Bronchial epithelial cell (primary cell): ENCODE measurements around the gene ANXA11. TPM values are rescaled to one million over a fixed set of nuclear protein-coding genes. Genes with fewer than 3 reads are reported as not detected.

Source experiments
- DNase-seq: peaks from one replicate; pipeline ENCODE4 v3.0.0-alpha.2; 2010; ENCODE audit warnings: low read depth
- FAIRE-seq: peaks from 2 replicates; lab custom pipeline; 2011; peaks lifted over from hg19 to GRCh38; lab: Jason Lieb, UNC
- H3K27me3 ChIP-seq: 2 replicates; pipeline ENCODE4 v1.5.1; 2011; ENCODE audit warnings: low read length; ENCODE audit not compliant: control insufficient read depth, insufficient read depth
- H3K36me3 ChIP-seq: 2 replicates; pipeline ENCODE4 v1.5.1; 2011; ENCODE audit warnings: low read length; ENCODE audit not compliant: control insufficient read depth, insufficient read depth
- H3K4me3 ChIP-seq: 2 replicates; pipeline ENCODE4 v1.5.1; 2011; ENCODE audit warnings: mild to moderate bottlenecking, low read depth, low read length, control low read depth
- CTCF ChIP-seq: IDR thresholded peaks from 2 replicates; pipeline ENCODE4 v1.5.1; 2011; ENCODE audit warnings: mild to moderate bottlenecking, moderate library complexity, low read length, control low read depth, inconsistent platforms; ENCODE audit not compliant: insufficient read depth, severe bottlenecking
- total RNA-seq: library from RNA; depleted of rRNA; stranded (reverse); fragments of >200 nt; gene quantifications from 2 replicates; pipeline ENCODE4 v1.2.1, GENCODE V29; 2014

Gene ANXA11
- total RNA-seq, 1 donor from 2014 or later: 22.1 TPM

- no peaks in the 10 kb centered on the region for H3K27me3 ChIP-seq
- FAIRE-seq: peak; percentile 89
- H3K4me3 ChIP-seq: no peak overlapping the region
- DNase-seq: no peak
- no peaks in the 10 kb centered on the region for H3K36me3 ChIP-seq
- TF ChIP-seq CTCF: no peak
Measured at GRCh38 chr10:80210259-80210658, 4.9 kb upstream of the ANXA11 start.

- Histone ChIP-seq H3K4me3 (peak overlapping the region; percentile 33), H3K36me3 (no peaks in the 10 kb centered on the region), H3K27me3 (no peaks in the 10 kb centered on the region)
- DNase-seq (no peak), FAIRE-seq (no peak)
- TF ChIP-seq CTCF: no peak
Measured at GRCh38 chr10:80207768-80208370, 2.5 kb upstream of the ANXA11 start.

- H3K27me3 ChIP-seq: no peaks in the 10 kb centered on the region
- no peak for TF ChIP-seq CTCF
- peaks cover 2% of the 10 kb centered on the region for H3K36me3 ChIP-seq
- DNase-seq (no peak), FAIRE-seq (no peak)
- H3K4me3 ChIP-seq: no peak overlapping the region
Measured at GRCh38 chr10:80206277-80206655, 929 bp upstream of the ANXA11 start.

GRCh38 chr10:80204677-80205476 is 460 bp downstream of the ANXA11 start:
- DNase-seq: peak; percentile 34

GRCh38 chr10:80203835-80204676 is 1.3 kb downstream of the ANXA11 start:
- peak overlapping the region; percentile 67 for H3K4me3 ChIP-seq
- peaks cover 4% of the 10 kb centered on the region for H3K36me3 ChIP-seq
- TF ChIP-seq CTCF: no peak
- H3K27me3 ChIP-seq: no peaks in the 10 kb centered on the region
- no peak for FAIRE-seq
- DNase-seq: peak; percentile 60

More at GRCh38 chr10:80204677-80205476, 460 bp downstream of the ANXA11 start:
- H3K36me3 ChIP-seq: peaks cover 4% of the 10 kb centered on the region
- peak overlapping the region; percentile 67 for H3K4me3 ChIP-seq
- TF ChIP-seq CTCF: no peak
- no peak for FAIRE-seq
- no peaks in the 10 kb centered on the region for H3K27me3 ChIP-seq
